Hair follicle dermal papilla cell (primary cell): ENCODE data around the gene WSB1. TPM values are rescaled to one million over a fixed set of nuclear protein-coding genes. Genes with fewer than 3 reads are reported as not detected.

ENCODE experiments used
- small RNA-seq: library from RNA; depleted of rRNA; stranded (forward); fragments of <200 nt; gene quantifications from one replicate; pipeline ENCODE3, GENCODE V24; 2012
- total RNA-seq: library from RNA; depleted of rRNA; stranded (reverse); fragments of >200 nt; gene quantifications from 2 replicates; pipeline ENCODE4 v1.2.3, GENCODE V29; 2012

The WSB1 gene, protein sequence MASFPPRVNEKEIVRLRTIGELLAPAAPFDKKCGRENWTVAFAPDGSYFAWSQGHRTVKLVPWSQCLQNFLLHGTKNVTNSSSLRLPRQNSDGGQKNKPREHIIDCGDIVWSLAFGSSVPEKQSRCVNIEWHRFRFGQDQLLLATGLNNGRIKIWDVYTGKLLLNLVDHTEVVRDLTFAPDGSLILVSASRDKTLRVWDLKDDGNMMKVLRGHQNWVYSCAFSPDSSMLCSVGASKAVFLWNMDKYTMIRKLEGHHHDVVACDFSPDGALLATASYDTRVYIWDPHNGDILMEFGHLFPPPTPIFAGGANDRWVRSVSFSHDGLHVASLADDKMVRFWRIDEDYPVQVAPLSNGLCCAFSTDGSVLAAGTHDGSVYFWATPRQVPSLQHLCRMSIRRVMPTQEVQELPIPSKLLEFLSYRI
- total RNA-seq, result 134 and 155 TPM in 2 replicates

DNA sequence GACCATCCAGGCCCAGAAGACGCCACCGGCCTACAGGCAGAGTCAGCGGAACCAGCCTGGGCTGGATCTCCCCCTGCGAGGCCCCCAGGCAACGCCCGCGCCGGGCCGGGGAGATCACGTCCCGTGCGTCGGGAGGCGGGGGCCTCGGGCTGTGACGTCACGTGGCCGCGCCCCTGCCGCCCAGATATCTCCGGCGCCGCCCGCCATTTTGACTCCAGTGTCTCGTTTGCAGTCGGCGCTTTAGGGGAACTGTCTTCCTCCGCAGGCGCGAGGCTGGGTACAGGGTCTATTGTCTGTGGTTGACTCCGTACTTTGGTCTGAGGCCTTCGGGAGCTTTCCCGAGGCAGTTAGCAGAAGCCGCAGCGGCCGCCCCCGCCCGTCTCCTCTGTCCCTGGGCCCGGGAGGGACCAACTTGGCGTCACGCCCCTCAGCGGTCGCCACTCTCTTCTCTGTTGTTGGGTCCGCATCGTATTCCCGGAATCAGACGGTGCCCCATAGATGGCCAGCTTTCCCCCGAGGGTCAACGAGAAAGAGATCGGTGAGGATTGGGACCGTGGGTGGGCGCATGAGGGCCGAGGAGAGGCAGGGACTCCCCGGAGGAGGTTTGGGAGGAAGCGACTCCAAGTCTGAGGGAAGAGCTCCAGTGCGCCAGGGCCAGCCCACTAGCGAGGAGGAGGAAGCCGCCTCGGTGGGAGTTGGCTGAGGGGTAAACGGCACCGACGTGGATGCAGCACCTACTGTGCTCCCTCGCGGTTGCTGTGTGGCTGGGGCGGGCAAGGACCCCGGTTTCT, at the start of gene WSB1:
WSB1 (plus strand) TSS at position 217 of the 791 bp plus-strand sequence; CDS start at position 499, 282 bp downstream.

Small RNA genes within 50 kb of the gene (small RNA-seq; reads per million reads assigned to genes)
- gene MIR4522, result not detected

Other genes with a start within 250 kb of the WSB1 start
- gene KSR1, start 162.3 kb downstream of the WSB1 start, total RNA-seq, result 24.4 and 32.9 TPM in 2 replicates